HG03457 (cell line): ENCODE results near the gene EEFSEC.
"Not testable (repeated sequence)": the region's sequence is repeated elsewhere in the genome, so short reads cannot be mapped to it uniquely, and the experiment has no call there.

ENCODE experiments used
- ATAC-seq: cut with Tn5 transposase; IDR thresholded peaks from one replicate; pipeline ENCODE4 v1.9.1; 2021; ENCODE audit warnings: moderate number of reproducible peaks; ENCODE audit not compliant: unreplicated experiment

Gene EEFSEC

GRCh38 chr3:128151758-128152274 lies 1.5 kb upstream of the EEFSEC start:
- no peak for ATAC-seq

DNA sequence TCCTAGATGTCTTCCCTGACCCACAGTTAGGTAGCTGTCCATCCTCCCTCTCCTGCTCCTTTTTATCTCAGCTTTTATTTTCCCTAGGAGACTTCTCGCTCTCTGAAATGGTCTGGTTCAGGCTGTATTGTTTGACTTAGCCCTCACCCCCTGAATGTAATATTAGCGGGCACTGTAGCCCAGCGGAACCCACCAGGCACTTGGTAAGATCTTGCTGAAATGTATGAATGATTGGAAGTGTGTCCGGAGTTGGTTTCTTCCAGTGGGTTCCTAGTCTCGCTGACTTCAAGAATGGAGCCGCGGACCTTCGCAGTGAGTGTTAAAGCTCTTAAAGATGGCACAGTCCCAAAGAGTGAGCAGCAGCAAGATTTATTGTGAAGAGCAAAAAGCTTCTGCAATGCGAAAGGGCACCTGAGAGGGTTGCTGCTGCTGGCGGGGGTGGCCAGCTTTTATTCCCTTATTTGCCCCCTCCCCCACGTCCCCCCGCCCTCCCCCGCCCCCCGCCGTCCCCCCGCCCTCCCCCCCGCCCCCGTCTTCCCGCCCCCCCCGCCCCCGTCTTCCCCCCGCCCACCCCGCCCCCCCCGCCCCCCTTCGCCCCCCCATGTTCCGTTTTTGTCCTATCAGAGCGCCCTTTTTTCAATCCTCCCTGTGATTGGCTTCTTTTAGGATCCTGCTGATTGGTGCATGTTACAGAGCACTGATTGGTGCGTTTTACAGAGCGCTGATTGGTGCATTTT lies 694 bp upstream of the EEFSEC start:
- ATAC-seq: no peak

DNA sequence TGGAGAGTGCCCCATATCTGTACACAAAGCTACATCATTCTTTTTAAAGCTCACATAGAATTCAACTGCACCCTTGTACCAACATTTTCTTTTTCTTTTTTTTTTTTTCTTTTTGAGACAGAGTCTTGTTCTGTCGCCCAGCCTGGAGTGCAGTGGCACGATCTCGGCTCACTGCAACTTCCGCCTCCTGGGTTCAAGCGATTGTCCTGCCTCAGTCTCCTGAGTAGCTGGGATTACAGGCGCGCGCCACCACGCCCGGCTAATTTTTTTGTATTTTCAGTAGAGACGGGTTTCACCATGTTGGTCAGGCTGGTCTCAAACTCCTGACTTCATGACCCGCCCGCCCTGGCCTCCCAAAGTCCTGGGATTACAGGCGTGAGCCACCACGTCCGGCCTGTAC lies 1.1 kb downstream of the EEFSEC start:
- ATAC-seq: not testable (repeated sequence)

DNA sequence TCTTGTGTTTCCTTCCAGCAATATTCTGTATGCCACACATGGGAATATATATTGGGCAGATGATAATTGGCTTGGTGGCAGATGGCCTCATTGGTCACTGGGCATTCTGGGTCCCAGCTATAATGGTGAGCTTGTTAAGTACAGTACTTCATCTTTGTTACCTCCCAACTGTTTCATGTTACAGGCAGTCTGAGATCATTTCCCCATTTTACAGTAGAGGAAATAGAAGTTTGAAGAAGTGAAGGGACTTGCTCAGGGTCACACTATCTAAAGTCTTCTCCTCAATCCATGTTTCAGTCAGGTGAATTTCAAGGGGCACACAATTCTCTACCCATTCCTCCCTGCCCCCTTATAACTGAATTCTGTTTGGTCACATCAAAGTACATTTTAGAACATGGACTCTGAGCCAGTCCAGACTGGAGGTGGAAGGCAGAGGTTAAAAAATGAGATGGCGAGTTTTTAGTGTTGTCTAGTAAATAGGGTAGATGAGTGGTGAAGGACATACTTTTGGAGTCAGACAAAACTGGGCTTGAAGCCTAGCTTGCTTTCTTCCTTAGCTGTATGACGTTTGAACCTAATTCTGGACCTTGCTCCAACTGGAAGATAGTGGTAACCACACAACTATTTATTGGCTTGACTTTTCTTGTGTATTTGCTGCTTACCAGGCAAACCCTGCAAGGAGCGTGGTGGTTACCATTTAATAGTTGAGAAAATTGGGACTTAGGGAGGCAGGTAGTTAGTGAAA lies 2.5 kb downstream of the EEFSEC start:
- no peak for ATAC-seq

DNA sequence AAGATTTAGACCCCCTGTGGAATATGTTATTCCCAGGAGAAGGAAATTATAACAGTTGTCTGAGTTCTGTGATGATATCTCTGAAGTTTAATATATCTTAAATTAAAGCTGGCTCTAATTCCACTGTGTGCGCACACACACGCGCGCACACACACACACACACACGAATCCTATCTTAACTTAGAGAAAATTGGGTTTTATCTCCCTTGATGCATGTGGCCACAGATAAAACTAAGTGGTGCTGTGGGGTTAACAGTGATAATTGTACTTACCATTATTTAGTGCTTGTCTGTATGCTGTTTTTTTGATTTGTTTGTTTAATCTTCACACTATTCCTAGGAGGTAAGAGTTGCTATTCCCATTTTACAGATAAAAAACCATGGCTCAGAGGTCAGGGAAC lies 7.4 kb downstream of the EEFSEC start:
- ATAC-seq: no peak

DNA sequence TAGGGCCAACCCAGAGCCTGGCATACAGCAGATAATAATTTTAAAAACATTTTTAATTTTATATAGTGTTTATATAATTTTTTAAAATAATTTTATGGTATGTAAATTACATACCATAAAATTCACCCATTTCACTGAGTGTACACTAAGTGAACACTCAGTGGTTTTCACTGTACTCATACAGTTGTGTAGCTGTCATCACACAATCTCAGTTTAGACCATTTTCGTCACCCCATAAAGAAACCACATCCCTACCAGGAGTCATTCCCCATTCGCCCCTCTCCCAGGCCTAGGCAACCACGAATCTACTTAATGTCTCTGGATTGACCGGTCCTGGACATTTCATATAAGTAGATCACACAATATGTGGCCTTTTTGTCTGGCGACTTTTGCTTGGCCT lies 10.2 kb downstream of the EEFSEC start:
- ATAC-seq: no peak

- ATAC-seq: no peak
Observed at GRCh38 chr3:128166971-128167453, 13.7 kb downstream of the EEFSEC start.

- no peak for ATAC-seq
Observed at GRCh38 chr3:128167646-128167972, 14.3 kb downstream of the EEFSEC start.

- ATAC-seq: no peak
Observed at GRCh38 chr3:128167973-128168674, 14.8 kb downstream of the EEFSEC start.

DNA sequence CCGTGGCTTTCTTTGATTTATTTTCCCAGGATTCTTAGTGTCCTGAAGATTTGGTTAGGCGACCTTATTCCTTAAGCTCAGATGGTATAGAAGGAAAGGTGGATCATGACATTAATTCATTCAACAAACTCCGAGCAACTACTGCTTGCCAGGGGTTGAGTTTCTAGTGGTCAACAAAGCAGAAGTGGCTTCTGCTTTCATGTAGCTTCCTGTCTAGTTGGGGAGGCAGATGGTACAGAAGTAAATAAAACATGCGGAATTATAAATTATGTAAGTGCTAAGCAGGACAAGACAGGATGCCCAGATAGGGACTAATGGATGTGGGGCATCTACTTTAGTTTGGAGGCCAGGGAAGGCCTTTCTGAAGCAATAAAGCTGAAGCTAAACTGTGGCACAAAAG lies 15.6 kb downstream of the EEFSEC start:
- ATAC-seq: no peak

DNA sequence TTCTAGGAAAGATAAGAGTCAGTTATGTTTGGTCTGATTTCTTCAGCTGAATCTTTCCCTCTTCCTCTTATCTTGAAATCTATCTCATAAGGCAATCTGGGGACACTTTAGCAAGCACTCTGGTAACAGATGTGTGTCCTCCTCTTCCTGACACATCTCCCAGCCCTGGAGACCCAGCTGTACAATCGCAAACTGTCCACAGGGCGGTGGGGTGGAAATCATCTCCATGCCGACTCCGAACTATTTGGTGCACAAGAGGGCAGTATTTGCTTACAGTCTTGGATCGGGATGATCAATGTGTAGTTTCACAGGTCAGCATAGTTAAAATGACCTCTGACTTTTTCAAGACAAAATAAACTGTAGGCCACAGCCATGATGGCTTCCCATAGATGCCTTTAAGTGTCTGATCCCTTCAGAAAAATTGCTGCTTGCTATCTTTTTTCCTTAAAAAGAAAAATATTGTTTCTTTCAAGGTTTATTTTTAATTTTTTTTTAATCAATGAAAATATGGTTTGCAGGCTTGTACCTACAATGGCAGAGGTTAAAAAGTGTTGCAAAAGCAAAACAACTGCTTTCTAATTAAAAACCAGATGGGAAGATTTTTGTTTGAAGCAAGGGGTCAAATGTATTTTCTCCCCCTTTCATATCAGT lies 17.7 kb downstream of the EEFSEC start:
- ATAC-seq: no peak

- no peak for ATAC-seq
Observed at GRCh38 chr3:128173200-128173599, 19.9 kb downstream of the EEFSEC start.

DNA sequence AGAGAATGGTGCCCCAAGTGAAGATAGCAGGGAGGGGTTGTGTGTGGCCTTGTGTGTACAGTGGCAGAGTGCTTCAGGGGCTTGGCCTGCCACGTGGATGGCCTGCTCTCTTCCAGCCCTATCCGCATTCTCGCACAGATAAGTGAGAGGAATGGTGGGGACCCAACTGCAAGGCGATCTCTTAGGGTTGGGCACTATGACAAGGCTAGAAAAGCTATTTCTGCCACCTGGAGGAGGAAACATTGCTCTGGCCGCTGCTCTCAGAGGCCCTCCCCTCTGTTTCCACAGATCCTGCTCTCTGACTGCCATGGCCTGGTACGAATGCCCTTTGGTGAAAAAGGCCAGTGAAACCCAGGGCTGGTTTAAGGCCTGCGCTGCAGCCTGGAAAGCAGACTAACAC lies 20.6 kb downstream of the EEFSEC start:
- no peak for ATAC-seq

DNA sequence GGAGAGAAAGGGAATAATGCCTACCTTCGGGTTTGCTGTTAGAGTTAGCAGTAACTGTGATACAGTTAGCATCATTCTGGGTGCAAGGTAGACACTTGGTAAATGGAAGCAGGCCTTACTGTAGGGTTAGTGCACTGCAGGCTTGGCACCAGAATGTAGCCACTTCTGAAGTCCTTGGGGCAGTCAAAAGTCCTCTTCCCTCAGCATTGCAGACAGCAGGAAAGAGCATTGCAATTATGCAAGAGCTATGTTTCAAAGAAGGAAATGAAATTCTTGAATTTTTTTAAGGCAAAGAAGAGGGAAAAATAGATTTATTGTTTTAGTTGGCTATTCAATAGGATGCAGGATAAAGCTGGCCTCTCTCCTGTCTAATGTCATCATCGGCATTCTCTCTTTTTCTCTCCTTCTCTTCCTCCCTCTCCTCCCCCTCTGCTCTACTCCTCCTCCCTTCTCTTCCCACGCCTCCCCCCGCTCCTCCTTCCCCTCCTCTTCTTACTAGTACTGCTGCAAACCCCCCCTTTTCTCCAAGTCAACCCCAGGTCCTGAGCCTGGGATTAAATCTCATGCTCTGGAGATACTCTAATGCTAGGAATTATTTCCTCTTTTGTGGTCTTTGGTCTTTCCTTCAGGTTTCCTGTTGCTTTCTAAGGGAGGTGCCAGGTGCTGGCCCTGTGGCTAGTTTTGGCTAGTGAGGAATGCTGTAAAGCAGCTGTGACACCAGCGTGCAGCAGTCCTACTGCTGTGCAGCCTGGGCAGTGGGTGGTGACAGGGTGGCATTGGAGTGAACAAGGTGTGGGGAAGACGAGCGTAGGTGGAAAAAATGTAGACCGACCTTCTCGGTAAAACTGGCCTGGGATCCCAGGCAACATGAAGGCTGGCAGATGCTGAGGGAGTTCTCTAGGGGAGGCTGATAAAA lies 21.7 kb downstream of the EEFSEC start:
- ATAC-seq: no peak

GRCh38 chr3:128175768-128176167 lies 22.5 kb downstream of the EEFSEC start:
- no peak for ATAC-seq

GRCh38 chr3:128176276-128176833 lies 23.1 kb downstream of the EEFSEC start:
- ATAC-seq: no peak

- ATAC-seq: no peak
Observed at GRCh38 chr3:128177865-128178264, 24.6 kb downstream of the EEFSEC start.

- ATAC-seq: no peak
Observed at GRCh38 chr3:128178782-128179483, 25.7 kb downstream of the EEFSEC start.

- ATAC-seq: no peak
Observed at GRCh38 chr3:128179484-128179819, 26.2 kb downstream of the EEFSEC start.
